ENCODE measurements around the gene GDF2.

The GDF2 gene

DNA sequence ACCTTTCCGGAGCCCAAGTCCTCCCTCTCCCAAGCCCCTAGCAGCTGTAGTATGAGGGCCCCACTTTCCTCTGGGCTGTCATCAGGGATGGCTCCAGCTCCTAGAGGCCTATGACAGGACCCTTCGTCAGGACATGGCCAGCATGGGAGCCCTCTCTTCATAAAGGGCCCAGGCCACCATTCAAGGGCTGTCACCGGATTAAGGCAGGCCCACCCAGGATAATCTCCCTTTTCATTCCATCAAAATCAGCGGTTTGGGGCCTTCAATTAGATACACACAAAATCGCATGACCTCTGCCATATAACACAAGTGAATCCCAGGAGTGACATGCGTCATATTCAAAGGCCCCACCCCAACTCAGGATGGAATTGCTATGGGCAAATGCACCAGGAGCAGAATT lies 34.4 kb upstream of the GDF2 start:
- no peak overlapping the region for H3K4me3 ChIP-seq (ENCODE audit: low read depth, low read length, poor library complexity, severe bottlenecking)
- no peaks in the 10 kb centered on the region for H3K9me3 ChIP-seq (ENCODE audit: low read length)
- H3K9me2 ChIP-seq (ENCODE audit: low read depth, low read length): no peaks in the 10 kb centered on the region
- H3K4me1 ChIP-seq (ENCODE audit: insufficient read depth, low read length, severe bottlenecking): no peaks in the 10 kb centered on the region
- H3K27ac ChIP-seq (ENCODE audit: low read depth, low read length, poor library complexity, severe bottlenecking): no peak overlapping the region
- H3F3A ChIP-seq (ENCODE audit: insufficient read depth, low read length): no peaks in the 10 kb centered on the region
- TF ChIP-seq CTCF (IDR thresholded peaks at IDR 0.05; ENCODE audit: low read length) (no peak), EZH2 (IDR thresholded peaks at IDR 0.05; ENCODE audit: borderline replicate concordance, low read length) (no peak)
- H2AFZ ChIP-seq (ENCODE audit: low read length): no peak overlapping the region
- 0 out of 2 replicates have a peak, but pooled peaks cover 7% of the 10 kb centered on the region for H3K27me3 ChIP-seq (ENCODE audit: insufficient read depth, low read length)
- H3K4me2 ChIP-seq (ENCODE audit: low read length): no peak overlapping the region
- no peaks in the 10 kb centered on the region for H3K79me2 ChIP-seq (ENCODE audit: insufficient read depth, low read length)
- no peak overlapping the region for H3K9ac ChIP-seq (ENCODE audit: low read length)
- no peaks in the 10 kb centered on the region for H4K20me1 ChIP-seq (ENCODE audit: insufficient read depth, low read length)
- H3K36me3 ChIP-seq (ENCODE audit: insufficient read depth, low read length): no peaks in the 10 kb centered on the region

DNA sequence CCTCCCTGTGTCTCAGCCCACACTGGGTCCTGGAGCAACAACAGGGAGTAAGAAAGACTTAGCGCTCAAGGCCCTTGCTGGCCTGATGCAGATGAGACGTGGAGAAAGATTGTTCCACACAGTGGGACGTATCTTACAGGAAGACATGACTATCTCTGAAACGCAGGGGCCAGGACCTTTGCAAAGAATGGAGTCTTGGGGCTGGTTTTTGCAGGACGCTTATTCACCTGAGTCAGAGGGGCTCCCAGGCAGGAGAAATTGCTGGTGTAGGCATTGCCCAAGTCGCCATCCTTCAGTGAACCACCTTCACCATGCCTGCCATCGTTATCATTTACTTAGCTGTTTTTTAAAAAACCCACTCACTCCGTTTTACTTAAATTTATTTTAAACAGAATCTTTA lies 34.0 kb upstream of the GDF2 start:
- H3K4me3 ChIP-seq (ENCODE audit: low read depth, low read length, poor library complexity, severe bottlenecking): no peak overlapping the region
- no peaks in the 10 kb centered on the region for H3K4me1 ChIP-seq (ENCODE audit: insufficient read depth, low read length, severe bottlenecking)
- no peaks in the 10 kb centered on the region for H3K36me3 ChIP-seq (ENCODE audit: insufficient read depth, low read length)
- H4K20me1 ChIP-seq (ENCODE audit: insufficient read depth, low read length): no peaks in the 10 kb centered on the region
- 0 out of 2 replicates have a peak, but pooled peaks cover 7% of the 10 kb centered on the region for H3K27me3 ChIP-seq (ENCODE audit: insufficient read depth, low read length)
- H3K9me2 ChIP-seq (ENCODE audit: low read depth, low read length): no peaks in the 10 kb centered on the region
- no peak overlapping the region for H3K27ac ChIP-seq (ENCODE audit: low read depth, low read length, poor library complexity, severe bottlenecking)
- H3K79me2 ChIP-seq (ENCODE audit: insufficient read depth, low read length): no peaks in the 10 kb centered on the region
- H3K4me2 ChIP-seq (ENCODE audit: low read length): no peak overlapping the region
- no peaks in the 10 kb centered on the region for H3F3A ChIP-seq (ENCODE audit: insufficient read depth, low read length)
- H2AFZ ChIP-seq (ENCODE audit: low read length): no peak overlapping the region
- H3K9me3 ChIP-seq (ENCODE audit: low read length): no peaks in the 10 kb centered on the region
- TF ChIP-seq CTCF (IDR thresholded peaks at IDR 0.05; ENCODE audit: low read length) (no peak), EZH2 (IDR thresholded peaks at IDR 0.05; ENCODE audit: borderline replicate concordance, low read length) (no peak)
- no peak overlapping the region for H3K9ac ChIP-seq (ENCODE audit: low read length)

DNA sequence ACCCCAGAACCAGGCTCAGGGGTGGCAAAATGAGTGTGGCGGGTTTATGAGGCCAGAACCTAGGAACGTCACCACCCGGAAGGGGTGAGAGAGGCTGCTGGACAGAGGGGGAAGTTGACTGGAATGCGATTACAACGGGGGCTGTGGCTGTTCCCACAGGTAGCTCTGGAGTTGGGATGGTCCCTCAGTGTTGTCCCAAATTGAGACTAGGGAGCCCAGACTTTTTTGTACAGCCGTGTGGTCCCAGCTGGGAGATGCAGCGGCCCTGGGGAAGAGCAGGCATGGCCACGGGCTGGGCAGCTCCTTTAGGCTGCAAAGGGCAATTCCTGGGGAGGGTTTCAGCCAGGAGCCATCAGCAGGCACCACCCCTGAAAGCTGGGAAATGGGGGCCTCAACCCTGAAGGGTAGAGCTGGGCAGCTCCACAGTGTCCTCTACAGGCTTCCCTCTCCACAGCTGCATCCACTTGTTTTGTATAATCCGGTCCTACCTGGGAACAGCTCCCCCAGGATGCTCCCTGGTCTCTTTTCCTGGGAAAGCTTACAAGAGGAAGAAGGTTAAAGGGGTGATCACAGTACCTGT lies 33.2 kb upstream of the GDF2 start:
- Histone ChIP-seq H3K9me2 (ENCODE audit: low read depth, low read length) (no peaks in the 10 kb centered on the region), H3F3A (ENCODE audit: insufficient read depth, low read length) (no peaks in the 10 kb centered on the region), H3K4me1 (ENCODE audit: insufficient read depth, low read length, severe bottlenecking) (no peaks in the 10 kb centered on the region), H3K27ac (ENCODE audit: low read depth, low read length, poor library complexity, severe bottlenecking) (no peak overlapping the region), H3K4me2 (ENCODE audit: low read length) (no peak overlapping the region), H3K36me3 (ENCODE audit: insufficient read depth, low read length) (no peaks in the 10 kb centered on the region), H3K79me2 (ENCODE audit: insufficient read depth, low read length) (no peaks in the 10 kb centered on the region), H3K9me3 (ENCODE audit: low read length) (no peaks in the 10 kb centered on the region), H4K20me1 (ENCODE audit: insufficient read depth, low read length) (no peaks in the 10 kb centered on the region), H3K27me3 (ENCODE audit: insufficient read depth, low read length) (0 out of 2 replicates have a peak, but pooled peaks cover 7% of the 10 kb centered on the region), H3K4me3 (ENCODE audit: low read depth, low read length, poor library complexity, severe bottlenecking) (no peak overlapping the region), H3K9ac (ENCODE audit: low read length) (no peak overlapping the region), H2AFZ (ENCODE audit: low read length) (no peak overlapping the region)
- no peak for TF ChIP-seq CTCF (IDR thresholded peaks at IDR 0.05; ENCODE audit: low read length)
- no peak for TF ChIP-seq EZH2 (IDR thresholded peaks at IDR 0.05; ENCODE audit: borderline replicate concordance, low read length)
